OCI-LY7 (cell line): Measurements from ENCODE around the gene SLC26A8. TPM values are rescaled to one million over a fixed set of nuclear protein-coding genes. Genes with fewer than 3 reads are reported as not detected.

Experiments used
- BruUV-seq: library from RNA; stranded (reverse); fragments of 400-500 nt; replicated peaks from 2 replicates; lab custom pipeline; 2021; lab: Mats Ljungman, UMichigan
- CTCF ChIA-PET: fragments of 300-600 bp; sonication (Branson Sonifier 250); formaldehyde crosslinking; loops from one replicate; lab custom pipeline; 2022; ENCODE audit warnings: antibody characterized with exemption; ENCODE audit not compliant: unreplicated experiment; lab: Charles Lee
- POLR2A ChIA-PET: fragments of 300-600 bp; sonication (Branson Sonifier 250); formaldehyde crosslinking; loops from one replicate; lab custom pipeline; 2022; ENCODE audit warnings: antibody characterized with exemption; lab: Charles Lee
- DNase-seq: peaks from one replicate; pipeline ENCODE4 v3.0.0-alpha.2; 2015; ENCODE audit warnings: low spot score
- H2AFZ ChIP-seq: fragments of 200-600 bp; sonication (generic), shearing (Covaris generic); 2 replicates; pipeline ENCODE4 v1.6.1; 2014; ENCODE audit warnings: mild to moderate bottlenecking, antibody characterized with exemption, low read length, moderate library complexity
- H3K27ac ChIP-seq: fragments of 200-600 bp; sonication (generic); 2 replicates; pipeline ENCODE4 v1.5.1; 2014; ENCODE audit warnings: mixed run types, low read depth, mild to moderate bottlenecking, moderate library complexity, low read length, inconsistent platforms; ENCODE audit not compliant: poor library complexity, severe bottlenecking
- H3K36me3 ChIP-seq: fragments of 200-600 bp; sonication (generic); 2 replicates; pipeline ENCODE4 v1.6.1; 2014; ENCODE audit warnings: mild to moderate bottlenecking, antibody characterized with exemption, low read length, moderate library complexity, mixed read lengths; ENCODE audit not compliant: insufficient read depth
- H3K4me1 ChIP-seq: fragments of 200-600 bp; sonication (generic); 2 replicates; pipeline ENCODE4 v1.5.1; 2014; ENCODE audit warnings: mild to moderate bottlenecking, low read length; ENCODE audit not compliant: insufficient read depth, poor library complexity, severe bottlenecking
- H3K4me2 ChIP-seq: fragments of 200-600 bp; sonication (generic); 2 replicates; pipeline ENCODE4 v1.6.1; 2014; ENCODE audit warnings: mild to moderate bottlenecking, low read length
- H3K4me3 ChIP-seq: fragments of 200-600 bp; sonication (generic); 2 replicates; pipeline ENCODE4 v1.5.1; 2014; ENCODE audit warnings: mild to moderate bottlenecking, low read depth, low read length; ENCODE audit not compliant: poor library complexity, severe bottlenecking
- H3K79me2 ChIP-seq: fragments of 200-600 bp; sonication (generic); 2 replicates; pipeline ENCODE4 v1.6.1; 2016; ENCODE audit warnings: low read depth, mild to moderate bottlenecking, low read length, moderate library complexity, mixed read lengths; ENCODE audit not compliant: insufficient read depth
- H3K9me2 ChIP-seq: fragments of 200-600 bp; sonication (generic); 2 replicates; pipeline ENCODE4 v1.6.1; 2016; ENCODE audit warnings: mild to moderate bottlenecking, low read length, mixed read lengths; ENCODE audit not compliant: insufficient read depth
- H3K9me3 ChIP-seq: fragments of 200-600 bp; sonication (generic); 2 replicates; pipeline ENCODE4 v1.6.1; 2014; ENCODE audit warnings: mild to moderate bottlenecking, mixed run types, low read length, mixed read lengths
- H4K20me1 ChIP-seq: fragments of 200-600 bp; sonication (generic); 2 replicates; pipeline ENCODE4 v1.6.1; 2014; ENCODE audit warnings: mild to moderate bottlenecking, antibody characterized with exemption, low read length, moderate library complexity, mixed read lengths; ENCODE audit not compliant: insufficient read depth
- CTCF ChIP-seq: fragments of 200-600 bp; sonication (generic); conservative IDR thresholded peaks from 2 replicates; pipeline ENCODE4 v1.5.1; 2014; ENCODE audit warnings: mild to moderate bottlenecking, antibody characterized with exemption, low read length, moderate library complexity, mixed read lengths
- EZH2phosphoT487 ChIP-seq: fragments of 200-600 bp; sonication (generic); IDR thresholded peaks from 2 replicates; pipeline ENCODE4 v1.6.1; 2018; ENCODE audit warnings: low read depth, borderline replicate concordance, mild to moderate bottlenecking, mixed run types, antibody characterized with exemption, low read length, moderate library complexity, mixed read lengths
- intact Hi-C: fragments of 100-400 bp; cut with micrococcal nuclease; formaldehyde crosslinking; loops from one replicate; pipeline ENCODE4 v1.10.0; 2022; ENCODE audit not compliant: unreplicated experiment
- total RNA-seq, 2 experiments: library from RNA; depleted of rRNA in 1 of 2; stranded (reverse); fragments of >200 nt in 1 of 2; shearing (Covaris generic) in 1 of 2; gene quantifications; 2 replicates each; pipeline ENCODE4 v1.2.3, GENCODE V29; 2014 to 2022

Gene SLC26A8
- total RNA-seq, 2 experiments from 2014 or later = not detected

- BruUV-seq = no TSS peak
- Histone ChIP-seq H3K79me2 (peaks cover 12% of the 10 kb centered on the region; the same call in 1 of the 2 replicates), H3K36me3 (peaks cover 16% of the 10 kb centered on the region; the same call in 1 of the 2 replicates), H3K27ac (no peak overlapping the region), H3K4me3 (no peak overlapping the region), H3K9me2 (no peaks in the 10 kb centered on the region), H2AFZ (no peak overlapping the region), H4K20me1 (peaks cover 5% of the 10 kb centered on the region; the same call in 1 of the 2 replicates), H3K4me1 (no peaks in the 10 kb centered on the region), H3K9me3 (no peaks in the 10 kb centered on the region), H3K4me2 (no peak overlapping the region)
- DNase-seq = no peak
- ChIA-PET POLR2A (interaction anchor here (0.5 to 1.5 kb wide), 5 partner anchors 11 to 75 kb away, joined by 3 to 5 read pairs (median 3); no protein-coding TSS in a partner anchor), CTCF (interaction anchor here (0.6 kb wide), 1 partner anchor 544 kb away, joined by 6 read pairs; no protein-coding TSS in a partner anchor)
- TF ChIP-seq EZH2phosphoT487 (no peak), CTCF (no peak)
- intact Hi-C loops = no loop called here
Observed at GRCh38 chr6:36066817-36067216, 42.4 kb upstream of the SLC26A8 start.

- intact Hi-C loops = no loop called here
- H3K9me3 ChIP-seq = no peaks in the 10 kb centered on the region
- no peaks in the 10 kb centered on the region for H3K9me2 ChIP-seq
- peaks cover 5% of the 10 kb centered on the region; the same call in 1 of the 2 replicates for H4K20me1 ChIP-seq
- no peak overlapping the region for H2AFZ ChIP-seq
- H3K36me3 ChIP-seq = peaks cover 23% of the 10 kb centered on the region; the same call in 1 of the 2 replicates
- BruUV-seq = no TSS peak
- DNase-seq = no peak
- no peak overlapping the region for H3K4me3 ChIP-seq
- no peak overlapping the region for H3K27ac ChIP-seq
- TF ChIP-seq CTCF (no peak), EZH2phosphoT487 (no peak)
- H3K79me2 ChIP-seq = peaks cover 12% of the 10 kb centered on the region; the same call in 1 of the 2 replicates
- H3K4me2 ChIP-seq = no peak overlapping the region
- ChIA-PET POLR2A (interaction anchor here (1.5 kb wide), 1 partner anchor 23 kb away, joined by 4 read pairs; no protein-coding TSS in a partner anchor), CTCF (no interaction called here)
- H3K4me1 ChIP-seq = no peaks in the 10 kb centered on the region
Observed at GRCh38 chr6:36065916-36066315, 41.5 kb upstream of the SLC26A8 start.

DNA sequence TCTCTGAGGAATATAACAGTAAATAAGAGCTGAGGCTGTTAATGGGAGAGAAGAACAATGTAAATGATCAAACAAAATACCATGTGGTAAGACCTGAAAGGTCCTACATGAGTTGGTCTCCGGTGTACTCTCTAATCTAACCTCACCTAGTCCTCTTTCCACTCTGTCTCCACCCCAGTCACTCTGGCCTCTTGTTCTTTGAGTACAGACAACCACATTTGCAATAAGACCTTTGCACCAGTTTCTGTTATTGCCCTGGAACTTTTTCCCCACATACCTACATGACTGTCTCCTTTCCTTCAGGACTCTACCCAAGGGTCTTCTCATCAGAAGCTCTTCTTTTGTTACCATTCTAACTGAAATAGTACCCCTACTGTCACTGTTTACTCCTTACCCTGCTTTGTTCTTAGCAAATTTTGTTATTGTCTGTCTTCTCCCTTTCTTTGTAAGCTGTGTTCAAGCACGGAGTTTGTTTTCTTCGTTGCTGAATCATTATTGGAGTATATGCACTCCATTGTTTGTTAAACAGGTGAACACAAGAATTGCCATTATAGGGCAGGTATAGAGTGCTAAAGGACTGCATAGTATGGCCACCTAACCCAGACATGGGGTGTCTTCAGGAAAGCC is 40.4 kb upstream of the SLC26A8 start:
- intact Hi-C loops = no loop called here
- POLR2A ChIA-PET = interaction anchor here (0.8 kb wide), 1 partner anchor 32 kb away, joined by 3 read pairs; no protein-coding TSS in a partner anchor

More for the DNA sequence above, 40.4 kb upstream of the SLC26A8 start:
- Histone ChIP-seq H4K20me1 (peaks cover under 1% of the 10 kb centered on the region; the same call in 1 of the 2 replicates), H3K79me2 (peaks cover 9% of the 10 kb centered on the region; the same call in 1 of the 2 replicates), H3K9me2 (no peaks in the 10 kb centered on the region), H3K36me3 (peaks cover 33% of the 10 kb centered on the region; the same call in 1 of the 2 replicates), H3K27ac (no peak overlapping the region), H2AFZ (no peak overlapping the region), H3K4me2 (no peak overlapping the region), H3K4me3 (no peak overlapping the region), H3K9me3 (no peaks in the 10 kb centered on the region), H3K4me1 (no peaks in the 10 kb centered on the region)
- DNase-seq = no peak
- TF ChIP-seq CTCF = no peak
- no peak for TF ChIP-seq EZH2phosphoT487
- CTCF ChIA-PET = no interaction called here
- no TSS peak for BruUV-seq
